Lower leg skin (tissue), 3 donors: ENCODE results near the gene PFDN2.

Experiments
- POLR2A ChIP-seq, 2 donors: fragments of 450-650 bp; IDR thresholded peaks; one replicate each; pipeline ENCODE4 v1.6.1; 2016 to 2017; ENCODE audit warnings: antibody characterized with exemption in 2 of 2, mild to moderate bottlenecking in 1 of 2, moderate library complexity in 1 of 2
- TF ChIP-seq, protein P1 (sequence below), 3 donors: fragments of 450-650 bp; IDR thresholded peaks; one replicate each; pipeline ENCODE4 v1.5.1; 2016; ENCODE audit warnings: antibody characterized with exemption in 3 of 3, mild to moderate bottlenecking in 3 of 3, moderate library complexity in 2 of 3

DNA sequence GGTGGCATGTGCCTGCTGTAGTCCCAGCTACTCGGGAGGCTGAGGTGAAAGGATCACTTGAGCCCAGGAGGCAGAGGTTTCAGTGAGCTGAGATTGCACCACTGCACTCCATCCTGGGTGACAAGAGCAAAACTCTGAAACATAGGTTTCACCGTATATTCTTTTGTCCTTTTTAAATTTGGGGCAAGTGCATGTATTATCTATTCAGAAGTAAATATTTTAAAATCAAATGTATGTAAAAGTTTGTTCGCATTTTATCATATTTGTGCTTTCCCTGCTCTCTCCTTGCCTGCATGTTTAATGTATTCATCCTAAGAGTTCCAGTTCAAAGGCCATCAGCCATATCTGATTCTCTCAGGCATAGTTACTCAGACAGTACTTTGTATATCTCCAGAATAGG is 28.0 kb upstream of the PFDN2 start:
- TF ChIP-seq, protein P1, sequence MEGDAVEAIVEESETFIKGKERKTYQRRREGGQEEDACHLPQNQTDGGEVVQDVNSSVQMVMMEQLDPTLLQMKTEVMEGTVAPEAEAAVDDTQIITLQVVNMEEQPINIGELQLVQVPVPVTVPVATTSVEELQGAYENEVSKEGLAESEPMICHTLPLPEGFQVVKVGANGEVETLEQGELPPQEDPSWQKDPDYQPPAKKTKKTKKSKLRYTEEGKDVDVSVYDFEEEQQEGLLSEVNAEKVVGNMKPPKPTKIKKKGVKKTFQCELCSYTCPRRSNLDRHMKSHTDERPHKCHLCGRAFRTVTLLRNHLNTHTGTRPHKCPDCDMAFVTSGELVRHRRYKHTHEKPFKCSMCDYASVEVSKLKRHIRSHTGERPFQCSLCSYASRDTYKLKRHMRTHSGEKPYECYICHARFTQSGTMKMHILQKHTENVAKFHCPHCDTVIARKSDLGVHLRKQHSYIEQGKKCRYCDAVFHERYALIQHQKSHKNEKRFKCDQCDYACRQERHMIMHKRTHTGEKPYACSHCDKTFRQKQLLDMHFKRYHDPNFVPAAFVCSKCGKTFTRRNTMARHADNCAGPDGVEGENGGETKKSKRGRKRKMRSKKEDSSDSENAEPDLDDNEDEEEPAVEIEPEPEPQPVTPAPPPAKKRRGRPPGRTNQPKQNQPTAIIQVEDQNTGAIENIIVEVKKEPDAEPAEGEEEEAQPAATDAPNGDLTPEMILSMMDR (IDR thresholded peaks at IDR 0.05) = no peak
- TF ChIP-seq POLR2A (IDR thresholded peaks at IDR 0.05) = no peak
